22Rv1 (cell line): ENCODE results near the gene DYNLT1.

ENCODE experiments used
- ZFX ChIP-seq: fragments of 450-650 bp; IDR thresholded peaks from 2 replicates; pipeline ENCODE4 v1.6.1; 2017; ENCODE audit warnings: antibody characterized with exemption, borderline replicate concordance
- TF ChIP-seq, protein P1 (sequence below): fragments of 450-650 bp; IDR thresholded peaks from 2 replicates; pipeline ENCODE4 v1.5.1; 2017; ENCODE audit warnings: mild to moderate bottlenecking

DNA sequence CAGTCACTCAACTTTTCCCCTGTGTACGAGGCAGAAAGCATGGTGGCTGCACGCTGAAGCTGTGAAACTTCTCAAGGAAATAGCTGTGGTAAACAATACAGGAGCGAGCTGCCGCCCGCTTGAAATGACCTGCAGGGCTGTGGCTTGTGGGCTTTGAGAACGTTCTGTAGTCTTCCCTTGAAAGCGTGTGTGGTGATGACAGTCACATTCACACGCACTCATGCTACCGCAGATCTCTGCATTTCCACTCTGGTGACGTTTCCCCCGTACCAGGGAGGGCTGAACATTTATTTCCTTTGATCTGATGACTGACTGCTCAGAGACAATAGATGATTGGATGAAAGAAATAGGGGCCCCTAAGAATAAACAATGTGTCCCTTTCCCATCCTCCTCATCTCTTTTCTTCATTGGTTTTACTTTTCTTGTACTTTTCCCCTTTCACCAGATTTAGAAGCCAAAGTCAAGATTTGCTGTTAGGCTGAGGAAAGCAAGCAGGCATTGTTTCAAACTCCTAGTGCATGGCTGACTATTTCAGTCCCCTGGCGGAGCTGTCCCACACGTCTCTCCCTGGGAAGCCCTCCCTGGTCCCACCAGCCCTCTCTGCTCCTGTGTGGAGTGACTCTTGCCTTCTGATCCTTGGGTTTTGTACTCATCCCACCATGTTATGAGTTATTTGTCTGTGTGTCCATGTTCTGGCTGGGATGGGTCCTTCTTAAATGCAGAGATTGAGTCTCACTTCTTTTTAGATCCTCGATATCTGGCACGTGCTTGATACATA lies 9.2 kb upstream of the DYNLT1 start:
- TF ChIP-seq, protein P1, sequence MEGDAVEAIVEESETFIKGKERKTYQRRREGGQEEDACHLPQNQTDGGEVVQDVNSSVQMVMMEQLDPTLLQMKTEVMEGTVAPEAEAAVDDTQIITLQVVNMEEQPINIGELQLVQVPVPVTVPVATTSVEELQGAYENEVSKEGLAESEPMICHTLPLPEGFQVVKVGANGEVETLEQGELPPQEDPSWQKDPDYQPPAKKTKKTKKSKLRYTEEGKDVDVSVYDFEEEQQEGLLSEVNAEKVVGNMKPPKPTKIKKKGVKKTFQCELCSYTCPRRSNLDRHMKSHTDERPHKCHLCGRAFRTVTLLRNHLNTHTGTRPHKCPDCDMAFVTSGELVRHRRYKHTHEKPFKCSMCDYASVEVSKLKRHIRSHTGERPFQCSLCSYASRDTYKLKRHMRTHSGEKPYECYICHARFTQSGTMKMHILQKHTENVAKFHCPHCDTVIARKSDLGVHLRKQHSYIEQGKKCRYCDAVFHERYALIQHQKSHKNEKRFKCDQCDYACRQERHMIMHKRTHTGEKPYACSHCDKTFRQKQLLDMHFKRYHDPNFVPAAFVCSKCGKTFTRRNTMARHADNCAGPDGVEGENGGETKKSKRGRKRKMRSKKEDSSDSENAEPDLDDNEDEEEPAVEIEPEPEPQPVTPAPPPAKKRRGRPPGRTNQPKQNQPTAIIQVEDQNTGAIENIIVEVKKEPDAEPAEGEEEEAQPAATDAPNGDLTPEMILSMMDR, result no peak
- no peak for TF ChIP-seq ZFX
